A673 (cell line): Measurements from ENCODE around the gene DTL. TPM values are rescaled to one million over a fixed set of nuclear protein-coding genes. Genes with fewer than 3 reads are reported as not detected.

Experiments used
- BruUV-seq: library from RNA; stranded (reverse); fragments of 400-500 nt; replicated peaks from 2 replicates; lab custom pipeline; 2021; lab: Mats Ljungman, UMichigan
- CTCF ChIA-PET: fragments of 300-600 bp; sonication (Branson Sonifier 250); formaldehyde crosslinking; loops from one replicate; lab custom pipeline; 2022; ENCODE audit warnings: antibody characterized with exemption; lab: Charles Lee
- POLR2A ChIA-PET: fragments of 300-600 bp; sonication (Branson Sonifier 250); formaldehyde crosslinking; loops from one replicate; lab custom pipeline; 2022; ENCODE audit warnings: antibody characterized with exemption; ENCODE audit not compliant: low non-redundant PET; lab: Charles Lee
- DNase-seq: peaks from one replicate; pipeline ENCODE4 v3.0.0-alpha.2; 2015; ENCODE audit warnings: low spot score
- H3K27ac ChIP-seq: fragments of 200-600 bp; sonication (generic); 2 replicates; pipeline ENCODE4 v1.5.1; 2016; ENCODE audit warnings: mixed run types, low read depth, mild to moderate bottlenecking, mixed read lengths, antibody characterized with exemption, low read length; ENCODE audit not compliant: poor library complexity, severe bottlenecking
- H3K27me3 ChIP-seq: fragments of 200-600 bp; sonication (generic); replicated peaks from 2 replicates; pipeline ENCODE4 v1.6.1; 2017; ENCODE audit warnings: mixed run types, low read depth, mild to moderate bottlenecking, mixed read lengths, antibody characterized with exemption, low read length; ENCODE audit not compliant: insufficient read depth, poor library complexity
- H3K36me3 ChIP-seq: fragments of 200-600 bp; sonication (generic); 2 replicates; pipeline ENCODE4 v1.6.1; 2016; ENCODE audit warnings: mixed run types, mild to moderate bottlenecking, mixed read lengths, antibody characterized with exemption, low read length; ENCODE audit not compliant: insufficient read depth, poor library complexity, severe bottlenecking
- H3K4me1 ChIP-seq: fragments of 200-600 bp; sonication (generic); 2 replicates; pipeline ENCODE4 v1.6.1; 2017; ENCODE audit warnings: mixed run types, mild to moderate bottlenecking, mixed read lengths, antibody characterized with exemption, low read length; ENCODE audit not compliant: insufficient read depth, poor library complexity, severe bottlenecking
- H3K4me3 ChIP-seq: fragments of 200-600 bp; sonication (generic); 2 replicates; pipeline ENCODE4 v1.5.1; 2016; ENCODE audit warnings: low read depth, mixed run types, mild to moderate bottlenecking, mixed read lengths, low read length; ENCODE audit not compliant: poor library complexity, severe bottlenecking
- H3K9me3 ChIP-seq: fragments of 200-600 bp; sonication (generic); 2 replicates; pipeline ENCODE4 v1.6.1; 2016; ENCODE audit warnings: mixed run types, low read depth, mild to moderate bottlenecking, mixed read lengths, antibody characterized with exemption, low read length; ENCODE audit not compliant: poor library complexity, severe bottlenecking
- CTCF ChIP-seq: fragments of 300-800, 200-600 bp; sonication (generic); conservative IDR thresholded peaks from 2 replicates; pipeline ENCODE4 v1.5.1; 2017; ENCODE audit warnings: low read depth, mild to moderate bottlenecking, antibody characterized with exemption, low read length, moderate library complexity, mixed read lengths
- EZH2 ChIP-seq: fragments of 200-600 bp; sonication (generic); IDR thresholded peaks from 2 replicates; pipeline ENCODE4 v1.6.1; 2017; ENCODE audit warnings: borderline replicate concordance, low read depth, mild to moderate bottlenecking, mixed read lengths, antibody characterized with exemption, low read length; ENCODE audit not compliant: poor library complexity, severe bottlenecking
- intact Hi-C: fragments of 100-400 bp; cut with micrococcal nuclease; formaldehyde crosslinking; loops from one replicate; pipeline ENCODE4 v1.10.0; 2022; ENCODE audit not compliant: unreplicated experiment
- total RNA-seq: library from RNA; stranded (reverse); gene quantifications from 2 replicates; pipeline ENCODE4 v1.2.3, GENCODE V29; 2021

The DTL gene
- total RNA-seq, 1 experiment from 2014 or later = 84.3 TPM

GRCh38 chr1:212074856-212075255, 39.3 kb downstream of the DTL start:
- CTCF ChIA-PET = no interaction called here
- Histone ChIP-seq H3K27me3 (no peaks in the 10 kb centered on the region), H3K27ac (no peak overlapping the region), H3K36me3 (peaks cover 92% of the 10 kb centered on the region), H3K9me3 (no peaks in the 10 kb centered on the region), H3K4me3 (no peak overlapping the region), H3K4me1 (no peaks in the 10 kb centered on the region)
- TF ChIP-seq CTCF = no peak
- no peak for TF ChIP-seq EZH2
- no peak for DNase-seq
- POLR2A ChIA-PET = no interaction called here
- no TSS peak for BruUV-seq
- intact Hi-C loops = no loop called here

GRCh38 chr1:212077028-212077427, 41.5 kb downstream of the DTL start:
- intact Hi-C loops = no loop called here
- TF ChIP-seq EZH2 = no peak
- TF ChIP-seq CTCF = no peak
- Histone ChIP-seq H3K9me3 (no peaks in the 10 kb centered on the region), H3K27ac (no peak overlapping the region), H3K4me1 (no peaks in the 10 kb centered on the region), H3K27me3 (no peaks in the 10 kb centered on the region), H3K4me3 (no peak overlapping the region), H3K36me3 (peaks cover 93% of the 10 kb centered on the region)
- CTCF ChIA-PET = no interaction called here
- DNase-seq = no peak
- POLR2A ChIA-PET = no interaction called here
- BruUV-seq = no TSS peak

GRCh38 chr1:212078826-212079225, 43.3 kb downstream of the DTL start:
- CTCF ChIA-PET = interaction anchor here (0.5 kb wide), 1 partner anchor 156 kb away, joined by 7 read pairs; no protein-coding TSS in a partner anchor
- H3K4me3 ChIP-seq = no peak overlapping the region
- DNase-seq = no peak
- TF ChIP-seq EZH2 (no peak), CTCF (no peak)
- intact Hi-C loops = no loop called here
- peaks cover 94% of the 10 kb centered on the region for H3K36me3 ChIP-seq
- no peaks in the 10 kb centered on the region for H3K9me3 ChIP-seq
- H3K27ac ChIP-seq = no peak overlapping the region
- POLR2A ChIA-PET = no interaction called here
- BruUV-seq = no TSS peak
- H3K27me3 ChIP-seq = no peaks in the 10 kb centered on the region
- no peaks in the 10 kb centered on the region for H3K4me1 ChIP-seq
